ENCODE results near the gene FIP1L1.
"Not testable (repeated sequence)": the region's sequence is repeated elsewhere in the genome, so short reads cannot be mapped to it uniquely, and the experiment has no call there.

Gene FIP1L1

GRCh38 chr4:53380221-53380620 lies 2.8 kb downstream of the FIP1L1 start:
- DNase-seq = no peak

- not testable (repeated sequence) for DNase-seq
Measured at GRCh38 chr4:53409479-53409878, 32.0 kb downstream of the FIP1L1 start.

- DNase-seq = no peak
Measured at GRCh38 chr4:53419208-53419607, 41.8 kb downstream of the FIP1L1 start.

GRCh38 chr4:53421791-53422190 lies 44.4 kb downstream of the FIP1L1 start:
- DNase-seq = no peak

GRCh38 chr4:53422367-53422766 lies 44.9 kb downstream of the FIP1L1 start:
- no peak for DNase-seq

- DNase-seq = no peak
Measured at GRCh38 chr4:53424280-53424679, 46.8 kb downstream of the FIP1L1 start.

- no peak for DNase-seq
Measured at GRCh38 chr4:53427366-53427765, 49.9 kb downstream of the FIP1L1 start.

GRCh38 chr4:53431052-53431451 lies 53.6 kb downstream of the FIP1L1 start:
- no peak for DNase-seq

- DNase-seq = no peak
Measured at GRCh38 chr4:53432528-53433424, 55.3 kb downstream of the FIP1L1 start.

DNA sequence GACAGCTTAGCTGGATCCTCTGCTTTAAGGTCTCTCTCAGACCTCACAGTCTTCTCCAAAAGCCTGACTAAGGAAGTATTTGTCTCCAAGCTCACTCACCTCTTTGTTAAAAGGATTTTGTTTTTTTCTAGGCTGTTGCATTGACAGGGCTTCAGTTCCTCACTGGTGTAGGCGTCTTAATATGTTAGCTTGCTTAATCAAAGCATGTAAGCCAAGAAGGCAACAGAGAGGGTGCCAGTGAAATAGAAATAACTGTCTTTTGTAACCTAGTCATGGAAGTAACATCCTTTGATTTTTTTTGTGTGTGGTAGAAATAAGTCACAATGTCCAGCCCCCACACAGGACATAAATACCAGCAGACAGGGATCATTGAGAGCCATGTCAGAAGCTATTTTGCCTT lies 58.8 kb downstream of the FIP1L1 start:
- peak; percentile 33 to 42 for DNase-seq

DNA sequence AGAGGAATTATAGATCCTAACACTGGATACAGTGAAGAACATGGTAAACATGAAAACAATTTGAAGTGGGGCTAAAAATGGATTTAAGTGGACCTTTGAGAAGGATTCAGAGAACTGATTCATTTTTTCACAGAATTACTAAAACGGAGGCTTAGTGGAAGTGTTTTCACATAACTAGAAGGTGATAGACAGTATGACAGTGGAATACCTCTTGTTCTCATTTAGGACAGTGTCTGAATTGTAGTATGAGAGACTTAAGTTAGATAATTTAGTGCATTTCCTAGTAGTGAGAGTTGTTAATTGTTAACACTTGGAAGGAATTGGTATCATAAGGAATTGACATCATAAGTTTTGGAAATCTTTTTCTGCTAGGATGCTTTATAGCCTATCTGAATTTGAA lies 64.1 kb downstream of the FIP1L1 start:
- no peak for DNase-seq

DNA sequence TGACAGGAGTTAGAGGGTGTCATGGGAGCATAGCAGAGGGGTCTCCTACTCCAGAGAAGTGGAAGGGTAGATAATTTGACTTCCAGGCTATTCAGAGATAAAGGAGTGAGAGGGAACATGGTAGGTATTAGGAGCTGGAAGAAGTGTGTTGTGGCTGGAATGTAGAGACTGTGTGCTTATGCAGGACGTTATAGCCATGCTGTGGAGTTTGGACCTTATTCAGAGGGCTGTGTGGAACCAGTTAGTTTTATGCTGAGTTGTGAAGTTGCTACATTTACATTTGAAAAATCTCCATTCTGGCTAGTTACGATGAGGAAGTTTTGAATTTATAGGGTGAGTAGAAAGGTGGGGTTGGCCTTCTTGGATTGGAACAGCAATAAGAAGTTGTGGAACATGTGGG lies 67.5 kb downstream of the FIP1L1 start:
- DNase-seq = no peak

- no peak for DNase-seq
Measured at GRCh38 chr4:53450773-53451172, 73.3 kb downstream of the FIP1L1 start.

DNA sequence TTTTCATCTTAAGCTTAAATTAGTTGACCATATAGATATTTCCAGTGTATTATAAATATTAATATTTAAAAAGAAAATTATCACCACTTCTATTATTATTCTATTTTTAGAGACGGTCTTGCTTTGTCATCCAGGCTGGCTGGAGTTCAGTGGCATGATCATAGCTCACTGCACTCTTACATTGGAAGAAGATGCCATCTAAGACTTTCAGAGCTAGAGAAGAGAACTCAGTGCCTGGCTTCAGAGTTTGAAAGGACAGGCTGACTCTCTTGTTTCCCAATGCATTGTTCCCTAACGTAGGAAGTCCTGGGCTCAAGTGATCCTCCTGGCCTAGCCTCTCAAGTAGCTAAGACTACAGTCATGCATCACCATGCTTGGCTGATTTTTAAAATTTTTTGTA lies 75.9 kb downstream of the FIP1L1 start:
- DNase-seq = no peak

GRCh38 chr4:53455766-53456165 lies 78.3 kb downstream of the FIP1L1 start:
- DNase-seq = no peak

GRCh38 chr4:53456178-53456577 lies 78.7 kb downstream of the FIP1L1 start:
- DNase-seq = no peak

- DNase-seq = no peak
Measured at GRCh38 chr4:53459548-53459947, 82.1 kb downstream of the FIP1L1 start.

DNA sequence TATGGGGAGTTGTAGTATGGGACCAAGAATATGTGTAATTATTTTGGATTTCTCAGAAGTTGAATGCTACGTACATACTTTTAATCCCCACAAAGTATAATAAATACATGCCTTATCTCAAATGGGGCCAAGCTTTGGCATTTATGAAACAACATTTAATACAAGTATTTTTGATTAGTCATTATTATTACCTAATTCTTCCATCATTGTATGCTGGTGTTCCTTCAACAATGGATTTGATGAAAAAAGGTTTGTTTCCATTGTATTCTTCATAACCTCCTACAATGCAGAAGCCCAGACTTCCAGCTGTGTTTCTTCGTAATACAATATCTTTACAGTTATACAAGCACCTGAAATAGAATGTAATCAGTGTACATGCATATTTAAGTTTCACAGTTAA lies 83.8 kb downstream of the FIP1L1 start:
- no peak for DNase-seq

DNA sequence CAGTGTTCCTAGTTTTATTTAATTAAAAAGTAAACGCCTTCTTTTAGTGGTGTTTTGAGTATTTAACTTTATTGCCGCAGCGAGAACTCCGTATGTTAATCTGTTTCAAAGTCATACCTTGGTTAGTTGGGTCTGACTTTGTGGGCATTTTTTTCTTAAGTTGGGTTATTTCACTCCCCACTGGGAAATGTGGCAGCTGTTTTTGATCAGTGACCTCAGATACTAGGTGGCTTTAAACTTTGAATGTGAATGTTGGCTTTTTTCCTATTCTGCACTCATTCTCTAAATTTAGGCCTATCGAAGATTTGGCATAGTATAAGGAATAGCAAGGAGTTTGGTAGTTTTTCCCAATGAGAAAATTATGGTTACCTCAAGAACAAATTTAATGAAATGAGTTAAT lies 85.9 kb downstream of the FIP1L1 start:
- DNase-seq = no peak

DNA sequence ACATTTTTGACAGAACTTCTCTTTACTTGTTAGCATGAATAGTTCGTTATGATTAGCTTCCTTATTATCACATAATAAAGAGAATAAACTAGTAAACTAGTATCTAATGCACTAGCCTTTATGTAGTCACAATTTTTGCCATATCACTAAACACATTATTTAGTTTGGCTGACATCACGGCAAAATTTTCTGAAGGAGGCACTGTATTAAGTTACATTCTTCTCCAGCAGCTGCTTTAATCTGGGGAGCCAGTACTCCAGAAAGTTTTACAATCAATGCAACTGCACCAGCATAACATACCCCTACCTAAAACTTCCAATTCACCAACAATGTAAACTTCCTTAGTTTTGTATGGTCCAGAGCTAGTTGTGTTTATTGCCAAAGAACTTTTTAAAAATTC lies 87.8 kb downstream of the FIP1L1 start:
- DNase-seq = no peak

DNA sequence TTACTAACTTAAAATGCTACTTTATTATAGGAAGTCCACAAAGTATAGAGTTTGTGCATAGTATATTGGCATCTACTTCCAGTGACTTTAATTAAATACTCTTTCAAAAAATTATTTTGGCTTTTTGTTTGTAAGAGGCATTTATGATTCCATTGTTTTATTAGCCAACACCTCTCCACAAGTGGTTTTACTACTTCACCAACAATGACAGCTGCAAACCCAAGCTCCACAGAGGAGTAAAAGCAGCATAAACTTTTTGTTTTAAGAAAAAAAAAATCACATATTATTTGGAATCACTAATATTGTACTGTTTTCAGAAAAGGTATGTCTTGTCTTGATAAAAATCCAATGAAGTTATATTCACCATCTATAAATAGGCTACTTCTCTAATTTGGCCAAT lies 88.5 kb downstream of the FIP1L1 start:
- no peak for DNase-seq

- not testable (repeated sequence) for DNase-seq
Measured at GRCh38 chr4:53466576-53466975, 89.1 kb downstream of the FIP1L1 start.

DNA sequence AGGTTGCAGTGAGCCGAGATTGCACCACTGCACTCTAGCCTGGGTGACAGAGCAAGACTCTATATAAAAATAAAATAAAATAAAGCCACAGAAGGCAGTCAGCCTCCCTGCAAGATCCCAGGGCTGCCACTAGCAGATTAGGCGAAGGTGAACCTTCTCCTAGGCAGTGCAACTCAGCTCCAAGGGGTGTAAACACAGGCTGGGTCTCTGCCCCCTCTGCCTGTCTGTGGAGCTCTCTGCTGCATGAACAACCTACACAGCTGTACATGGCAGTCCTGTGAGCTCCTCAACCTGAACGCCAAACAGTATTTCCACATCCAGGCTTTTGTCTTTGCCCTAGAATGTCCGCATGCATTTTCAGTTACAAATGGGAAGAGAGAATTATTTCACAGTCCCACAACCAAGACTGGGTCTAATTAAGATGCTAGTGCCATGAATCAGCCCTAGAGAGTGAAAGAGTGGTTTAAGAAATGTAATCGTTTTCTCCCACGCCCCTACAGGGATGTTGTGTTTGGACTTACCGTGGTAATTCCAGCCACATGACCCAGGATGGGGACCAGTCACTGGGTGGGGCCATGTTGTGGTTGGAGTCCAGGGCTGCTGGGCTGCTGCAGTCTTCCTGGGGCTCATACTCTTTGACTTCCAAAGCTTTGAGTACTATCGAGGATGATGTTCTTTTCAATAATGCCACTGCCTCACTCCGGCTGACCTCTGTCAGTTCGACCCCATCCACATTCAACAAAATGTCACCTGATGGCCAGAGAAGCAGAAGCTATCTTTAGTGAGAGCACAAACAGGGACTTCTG lies 99.0 kb downstream of the FIP1L1 start:
- DNase-seq = no peak

DNA sequence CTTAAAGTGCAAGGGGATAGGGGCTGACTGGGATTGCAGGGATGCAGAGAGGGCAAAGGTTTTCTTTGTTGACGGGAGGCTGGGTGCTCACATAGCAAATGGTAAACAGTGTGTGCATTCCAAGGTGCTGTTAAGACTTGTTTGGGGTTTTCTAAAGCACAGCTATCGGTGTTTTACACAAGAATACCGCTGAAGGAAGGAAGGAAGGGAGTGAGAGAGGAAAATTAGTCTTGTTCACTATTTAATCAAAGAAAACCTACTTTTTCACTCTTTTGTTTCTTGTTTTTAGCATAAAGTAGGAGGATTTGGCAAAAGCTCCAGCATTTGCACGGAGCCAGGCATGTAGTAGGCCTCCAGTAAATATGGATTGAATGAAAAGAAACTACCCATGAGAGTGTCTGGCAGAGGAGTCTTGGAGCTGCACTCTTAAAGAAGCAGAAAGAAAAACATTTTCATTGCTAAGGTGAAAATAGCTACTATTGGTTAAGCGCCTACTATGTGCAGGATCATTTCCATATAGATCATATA lies 99.7 kb downstream of the FIP1L1 start:
- DNase-seq = no peak
